CD4-positive, CD25-positive, alpha-beta regulatory T cell (primary cell): ENCODE results near the gene EDN3. TPM values are rescaled to one million over a fixed set of nuclear protein-coding genes. Genes with fewer than 3 reads are reported as not detected.
"Not testable (repeated sequence)": the region's sequence is repeated elsewhere in the genome, so short reads cannot be mapped to it uniquely, and the experiment has no call there.

ENCODE experiments used
- ATAC-seq, 2 donors: fragments of 150-1000 bp; cut with Tn5 transposase; one replicate each; pipeline ENCODE4 v1.10.0; 2021; ENCODE audit warnings: low read depth in 2 of 2, moderate number of reproducible peaks in 2 of 2, moderate library complexity in 1 of 2
- DNase-seq, 3 donors: peaks; one replicate each; pipeline versions ENCODE4 v3.0.0 to v3.0.0-alpha.2; 2012 to 2022; ENCODE audit warnings: mixed read lengths in 1 of 3
- H3K27ac ChIP-seq: one replicate; pipeline ENCODE4 v1.7.0; 2013; ENCODE audit warnings: mild to moderate bottlenecking, low read length; ENCODE audit not compliant: insufficient read depth, poor library complexity, severe bottlenecking
- H3K27me3 ChIP-seq: one replicate; pipeline ENCODE4 v1.7.0; 2013; ENCODE audit warnings: low read length; ENCODE audit not compliant: control insufficient read depth, insufficient read depth
- H3K36me3 ChIP-seq: one replicate; pipeline ENCODE4 v1.7.0; 2013; ENCODE audit warnings: mild to moderate bottlenecking, low read length, moderate library complexity; ENCODE audit not compliant: control insufficient read depth, insufficient read depth
- H3K4me1 ChIP-seq: 2 replicates; pipeline ENCODE4 v1.7.0; 2013; ENCODE audit warnings: mild to moderate bottlenecking, low read length; ENCODE audit not compliant: insufficient read depth, control insufficient read depth, poor library complexity, severe bottlenecking
- H3K4me3 ChIP-seq: one replicate; pipeline ENCODE4 v1.7.0; 2013; ENCODE audit warnings: low read depth, mild to moderate bottlenecking, low read length, moderate library complexity
- H3K9me3 ChIP-seq, 2 experiments: 1 replicate in 1 of 2; 2 replicates in 1 of 2; pipeline ENCODE4 v1.7.0; 2013; ENCODE audit warnings: low read length in 2 of 2, mild to moderate bottlenecking in 1 of 2, moderate library complexity in 1 of 2; ENCODE audit not compliant: control insufficient read depth in 2 of 2
- H3K27ac Mint-ChIP-seq, 3 donors: one replicate each; pipeline ENCODE4 v1.8.0; 2020 to 2022; ENCODE audit warnings: mild to moderate bottlenecking in 3 of 3, mixed read lengths in 3 of 3, moderate library complexity in 2 of 3
- H3K27me3 Mint-ChIP-seq: one replicate; pipeline ENCODE4 v1.8.0; 2022; ENCODE audit warnings: mild to moderate bottlenecking, mixed read lengths
- H3K36me3 Mint-ChIP-seq: one replicate; pipeline ENCODE4 v1.8.0; 2020; ENCODE audit warnings: mixed read lengths
- H3K4me1 Mint-ChIP-seq, 4 donors: one replicate each; pipeline ENCODE4 v1.8.0; 2020 to 2022; ENCODE audit warnings: mixed read lengths in 4 of 4, mild to moderate bottlenecking in 1 of 4
- H3K4me3 Mint-ChIP-seq, 4 donors: one replicate each; pipeline ENCODE4 v1.8.0; 2020 to 2022; ENCODE audit warnings: mild to moderate bottlenecking in 4 of 4, mixed read lengths in 4 of 4, moderate library complexity in 3 of 4
- H3K9me3 Mint-ChIP-seq, 7 donors: one replicate each; pipeline ENCODE4 v1.8.0; 2020 to 2022; ENCODE audit warnings: mixed read lengths in 7 of 7, mild to moderate bottlenecking in 3 of 7, moderate library complexity in 2 of 7
- polyA plus RNA-seq, 4 donors: library from polyadenylated mRNA; unstranded; fragments of 300-500 nt; fragmentation: Illumina TruSeq; gene quantifications; one replicate each; pipeline ENCODE4 v1.2.3, GENCODE V29; 2021
- total RNA-seq: library from RNA; stranded (reverse); gene quantifications from one replicate; pipeline ENCODE4 v1.2.3, GENCODE V29; 2022

EDN3 gene
- total and polyA plus RNA-seq, 5 donors from 2014 or later, result 0.44 TPM; not detected in 4

DNA sequence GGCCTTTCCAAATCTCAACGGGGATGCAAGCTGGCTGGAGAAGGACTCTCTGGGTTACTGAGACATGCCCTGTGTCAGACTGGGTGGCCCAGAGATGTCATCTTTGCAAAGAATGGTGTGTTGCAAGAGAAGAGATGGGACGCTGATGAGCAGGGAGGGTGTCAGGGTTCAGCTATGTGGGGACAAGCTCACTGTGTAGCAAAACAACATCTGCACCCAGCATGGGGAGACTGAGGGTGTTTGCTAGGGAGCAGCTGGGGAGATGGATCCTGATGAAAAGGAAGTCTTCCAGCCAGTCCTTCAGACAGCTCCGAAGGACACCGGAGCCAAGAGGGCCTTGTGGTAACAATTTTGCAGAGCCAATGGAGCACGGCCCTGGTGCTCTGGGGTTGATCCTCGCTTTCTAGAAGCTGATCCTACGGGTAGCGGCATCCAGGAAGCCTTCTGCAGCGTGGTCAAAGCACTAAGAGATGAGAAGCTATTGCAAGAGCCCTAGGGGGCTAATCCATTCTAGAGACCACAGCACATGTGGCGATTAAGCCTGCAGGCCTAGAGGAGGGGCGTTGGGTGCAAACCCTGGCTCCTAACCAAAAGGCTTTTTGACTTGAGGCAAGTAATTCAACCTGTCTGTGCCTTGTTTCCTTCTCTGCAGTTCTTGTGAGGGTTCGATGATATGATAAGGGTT lies 39.9 kb downstream of the EDN3 start:
- Histone ChIP-seq H3K9me3 (peaks cover 0 to 3% of the 10 kb centered on the region in 2 experiments), H3K4me3 (no peak overlapping the region), H3K27me3 (no peaks in the 10 kb centered on the region), H3K36me3 (no peaks in the 10 kb centered on the region), H3K4me1 (no peaks in the 10 kb centered on the region), H3K27ac (no peak overlapping the region)
- H3K27ac Mint-ChIP-seq, result no peak overlapping the region
- no peak overlapping the region for H3K4me3 Mint-ChIP-seq
- no peaks in the 10 kb centered on the region for H3K36me3 Mint-ChIP-seq
- no peaks in the 10 kb centered on the region for H3K4me1 Mint-ChIP-seq
- no peak for ATAC-seq
- no peaks in the 10 kb centered on the region for H3K9me3 Mint-ChIP-seq
- no peak for DNase-seq
- H3K27me3 Mint-ChIP-seq, result no peaks in the 10 kb centered on the region

DNA sequence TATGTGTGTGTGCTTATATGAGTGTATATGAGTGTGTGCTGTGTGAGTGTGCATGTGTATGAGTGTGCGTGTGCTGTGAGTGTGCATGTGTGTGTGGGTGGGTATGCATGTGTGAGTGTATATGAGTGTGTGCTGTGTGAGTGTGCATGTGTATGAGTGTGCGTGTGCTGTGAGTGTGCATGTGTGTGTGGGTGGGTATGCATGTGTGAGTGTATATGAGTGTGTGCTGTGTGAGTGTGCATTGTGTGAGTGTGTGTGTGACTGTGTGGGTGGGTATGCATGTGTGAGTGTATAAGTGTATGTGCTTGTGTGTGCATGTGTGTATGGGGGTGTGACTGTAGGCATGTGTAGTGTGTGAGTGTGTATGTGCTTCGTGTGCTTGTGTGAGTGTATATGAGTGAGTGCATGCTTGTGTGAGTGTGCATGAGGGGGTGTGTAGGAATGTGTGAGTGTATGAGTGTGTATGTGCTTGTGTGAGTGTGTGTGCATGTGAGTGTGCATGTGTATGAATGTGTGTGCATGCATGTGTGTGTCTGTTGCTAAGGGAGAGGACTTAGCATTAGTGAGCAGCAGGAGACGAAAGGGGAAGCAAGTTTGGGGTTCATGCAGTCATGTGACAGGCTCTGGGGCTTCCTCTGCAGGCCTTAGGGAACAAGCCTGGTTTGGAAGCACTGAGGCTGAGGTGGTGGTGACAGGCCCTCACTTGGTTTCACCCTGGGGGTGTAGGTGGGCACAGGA lies 41.0 kb downstream of the EDN3 start:
- not testable (repeated sequence) for H3K27me3 ChIP-seq, H3K4me1 ChIP-seq, H3K27ac ChIP-seq, H3K27me3 Mint-ChIP-seq, H3K4me3 ChIP-seq, H3K36me3 Mint-ChIP-seq, DNase-seq, H3K4me1 Mint-ChIP-seq, H3K4me3 Mint-ChIP-seq, H3K27ac Mint-ChIP-seq, H3K36me3 ChIP-seq, H3K9me3 Mint-ChIP-seq, ATAC-seq, H3K9me3 ChIP-seq

DNA sequence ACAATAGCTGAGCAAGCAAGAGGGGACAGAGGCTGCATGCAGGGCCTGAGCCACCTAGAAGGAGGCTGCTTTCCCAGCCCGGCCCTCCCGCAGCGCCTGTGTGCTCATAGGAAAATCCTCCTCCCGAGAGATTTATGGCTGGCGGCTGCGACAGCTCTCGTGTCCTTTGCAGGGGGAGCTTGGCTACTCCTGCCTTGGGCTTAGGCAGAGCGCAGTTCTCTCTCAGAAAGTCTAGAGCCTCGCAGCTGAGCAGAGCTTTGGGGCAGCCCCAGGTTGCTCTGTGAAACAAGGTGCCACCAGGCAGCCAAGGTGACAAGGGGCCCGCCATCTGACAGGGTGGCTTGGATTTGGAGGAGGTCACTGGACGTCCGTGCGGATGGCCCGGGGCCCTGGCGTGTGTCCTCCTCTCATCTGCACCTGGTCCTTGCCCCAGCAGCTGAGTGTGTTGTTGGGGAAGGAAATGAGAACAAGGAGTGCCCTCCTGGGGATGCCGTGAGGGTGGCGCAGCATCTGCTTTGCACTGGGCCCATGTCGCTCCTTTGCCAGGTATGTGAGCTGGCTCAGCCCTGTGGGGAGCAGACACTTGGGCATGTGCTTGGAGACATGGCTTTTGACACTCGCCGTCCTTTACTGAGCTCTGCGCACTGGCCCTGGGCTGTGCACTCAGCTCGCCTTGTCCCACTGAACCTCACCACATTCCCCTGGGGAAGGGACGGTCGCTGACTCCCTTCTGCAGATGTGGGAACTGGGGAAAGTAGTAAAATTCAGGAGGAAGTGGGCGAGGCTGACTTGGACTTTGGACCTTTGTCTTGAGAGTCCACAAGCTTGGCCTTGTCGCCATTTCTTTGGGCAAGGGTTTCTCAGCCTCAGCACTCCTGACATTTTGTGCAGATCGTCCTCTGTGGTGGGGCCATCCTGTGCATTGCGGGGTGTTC lies 41.9 kb downstream of the EDN3 start:
- no peaks in the 10 kb centered on the region for H3K4me1 Mint-ChIP-seq

DNA sequence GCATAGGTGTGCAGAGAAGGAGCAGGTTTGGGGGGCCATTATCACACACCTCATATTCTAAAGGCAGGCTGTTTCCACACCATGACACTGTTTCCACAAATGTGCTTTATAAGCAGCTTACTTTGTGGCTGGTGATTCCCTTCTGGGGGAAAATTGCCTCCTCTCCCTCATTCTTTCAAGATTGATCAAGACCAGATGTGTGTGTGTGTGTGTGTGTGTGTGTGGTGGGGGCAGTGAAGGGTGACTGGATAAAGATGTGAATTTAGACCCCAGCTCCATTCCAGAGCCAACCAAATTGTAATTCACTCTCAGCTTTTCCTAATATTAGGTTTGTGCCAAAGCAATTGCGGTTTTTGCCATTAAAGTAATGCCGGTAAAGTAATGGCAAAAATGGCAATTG lies 45.6 kb downstream of the EDN3 start:
- Mint-ChIP-seq H3K9me3 (no peaks in the 10 kb centered on the region), H3K36me3 (no peaks in the 10 kb centered on the region), H3K4me3 (no peak overlapping the region), H3K27me3 (peaks cover 10% of the 10 kb centered on the region), H3K27ac (no peak overlapping the region), H3K4me1 (no peaks in the 10 kb centered on the region)
- no peak for ATAC-seq
- Histone ChIP-seq H3K27ac (no peak overlapping the region), H3K9me3 (peaks cover 0 to 3% of the 10 kb centered on the region in 2 experiments), H3K4me1 (no peaks in the 10 kb centered on the region), H3K27me3 (peaks cover 4% of the 10 kb centered on the region), H3K4me3 (no peak overlapping the region), H3K36me3 (no peaks in the 10 kb centered on the region)
- DNase-seq, result no peak

More for the DNA sequence above, 41.9 kb downstream of the EDN3 start:
- Mint-ChIP-seq H3K27me3 (peaks cover 5% of the 10 kb centered on the region), H3K9me3 (no peaks in the 10 kb centered on the region), H3K36me3 (no peaks in the 10 kb centered on the region), H3K4me3 (no peak overlapping the region), H3K27ac (no peak overlapping the region)
- Histone ChIP-seq H3K4me1 (no peaks in the 10 kb centered on the region), H3K9me3 (peaks cover 0 to 3% of the 10 kb centered on the region in 2 experiments), H3K4me3 (no peak overlapping the region), H3K27ac (no peak overlapping the region), H3K27me3 (no peaks in the 10 kb centered on the region), H3K36me3 (no peaks in the 10 kb centered on the region)
- DNase-seq, result no peak
- no peak for ATAC-seq

GRCh38 chr20:59349277-59349676 lies 48.9 kb downstream of the EDN3 start:
- ATAC-seq, result no peak

GRCh38 chr20:59350330-59351156 lies 50.1 kb downstream of the EDN3 start:
- H3K9me3 ChIP-seq, result no peaks in the 10 kb centered on the region
- peaks cover 4% of the 10 kb centered on the region for H3K27me3 ChIP-seq
- Mint-ChIP-seq H3K27me3 (peaks cover 10% of the 10 kb centered on the region), H3K9me3 (peaks cover 0 to 2% (median 0%) of the 10 kb centered on the region in 7 donors), H3K27ac (no peak overlapping the region), H3K4me3 (no peak overlapping the region), H3K4me1 (peaks cover 0 to 9% (median 4%) of the 10 kb centered on the region in 4 donors), H3K36me3 (no peaks in the 10 kb centered on the region)
- H3K27ac ChIP-seq, result no peak overlapping the region
- H3K36me3 ChIP-seq, result no peaks in the 10 kb centered on the region
- no peaks in the 10 kb centered on the region for H3K4me1 ChIP-seq
- H3K4me3 ChIP-seq, result no peak overlapping the region
- DNase-seq (no peak), ATAC-seq (no peak)

More at GRCh38 chr20:59349277-59349676, 48.9 kb downstream of the EDN3 start:
- Mint-ChIP-seq H3K27me3 (peaks cover 10% of the 10 kb centered on the region), H3K36me3 (no peaks in the 10 kb centered on the region), H3K9me3 (peaks cover 0 to 2% (median 0%) of the 10 kb centered on the region in 7 donors), H3K4me1 (peaks cover 0 to 9% (median 4%) of the 10 kb centered on the region in 4 donors), H3K27ac (no peak overlapping the region), H3K4me3 (no peak overlapping the region)
- H3K36me3 ChIP-seq, result no peaks in the 10 kb centered on the region
- no peaks in the 10 kb centered on the region for H3K4me1 ChIP-seq
- DNase-seq, result no peak
- H3K27ac ChIP-seq, result no peak overlapping the region
- H3K4me3 ChIP-seq, result no peak overlapping the region
- H3K27me3 ChIP-seq, result peaks cover 4% of the 10 kb centered on the region
- peaks cover 0 to under 1% of the 10 kb centered on the region in 2 experiments for H3K9me3 ChIP-seq
